Caco-2 (cell line): ENCODE measurements around the gene HIRIP3. TPM values are rescaled to one million over a fixed set of nuclear protein-coding genes. Genes with fewer than 3 reads are reported as not detected.

ENCODE experiments used
- BruUV-seq: library from RNA; stranded (reverse); fragments of 400-500 nt; replicated peaks from 2 replicates; lab custom pipeline; 2021; lab: Mats Ljungman, UMichigan
- CTCF ChIA-PET: fragments of 300-600 bp; sonication (Branson Sonifier 250); formaldehyde crosslinking; loops from one replicate; lab custom pipeline; 2022; ENCODE audit warnings: antibody characterized with exemption; lab: Charles Lee
- POLR2A ChIA-PET: fragments of 300-600 bp; sonication (Branson Sonifier 250); formaldehyde crosslinking; loops from one replicate; lab custom pipeline; 2022; ENCODE audit warnings: antibody characterized with exemption; lab: Charles Lee
- DNase-seq, 2 experiments: peaks; one replicate each; pipeline versions ENCODE4 v3.0.0 to v3.0.0-alpha.2; 2020 to 2022
- H3K27me3 ChIP-seq: replicated peaks from 2 replicates; pipeline ENCODE4 v1.6.0; 2011; ENCODE audit warnings: low read length; ENCODE audit not compliant: control insufficient read depth, insufficient read depth
- H3K36me3 ChIP-seq: 2 replicates; pipeline ENCODE4 v1.5.1; 2011; ENCODE audit warnings: low read length; ENCODE audit not compliant: control insufficient read depth, insufficient read depth
- H3K4me1 ChIP-seq: fragments of 250-450 bp; sonication (Bioruptor Pico); 2 replicates; pipeline ENCODE4 v1.5.1; 2020; ENCODE audit warnings: mild to moderate bottlenecking
- H3K4me3 ChIP-seq: 2 replicates; pipeline ENCODE4 v1.5.1; 2011; ENCODE audit warnings: low read depth, mild to moderate bottlenecking, control low read depth, low read length
- H3K9me3 ChIP-seq: fragments of 250-450 bp; sonication (Bioruptor Pico); 2 replicates; pipeline ENCODE4 v1.5.1; 2020; ENCODE audit warnings: mild to moderate bottlenecking, moderate library complexity
- H3K27ac Mint-ChIP-seq: one replicate; pipeline ENCODE4 v1.8.0; 2022; ENCODE audit warnings: mixed read lengths; ENCODE audit not compliant: unreplicated experiment
- H3K27me3 Mint-ChIP-seq: one replicate; pipeline ENCODE4 v1.8.0; 2022; ENCODE audit warnings: mixed read lengths; ENCODE audit not compliant: insufficient read depth, unreplicated experiment
- H3K36me3 Mint-ChIP-seq: one replicate; pipeline ENCODE4 v1.8.0; 2022; ENCODE audit warnings: mild to moderate bottlenecking, mixed read lengths; ENCODE audit not compliant: insufficient read depth, unreplicated experiment
- H3K4me1 Mint-ChIP-seq: one replicate; pipeline ENCODE4 v1.8.0; 2022; ENCODE audit warnings: low read depth, mixed read lengths; ENCODE audit not compliant: unreplicated experiment
- H3K4me3 Mint-ChIP-seq: one replicate; pipeline ENCODE4 v1.8.0; 2022; ENCODE audit warnings: mild to moderate bottlenecking, moderate library complexity, mixed read lengths; ENCODE audit not compliant: unreplicated experiment
- H3K9me3 Mint-ChIP-seq: one replicate; pipeline ENCODE4 v1.8.0; 2022; ENCODE audit warnings: mixed read lengths; ENCODE audit not compliant: unreplicated experiment
- intact Hi-C: fragments of 100-400 bp; cut with micrococcal nuclease; formaldehyde crosslinking; loops from one replicate; pipeline ENCODE4 v1.10.0; 2022; ENCODE audit not compliant: unreplicated experiment
- total RNA-seq: library from RNA; stranded (reverse); gene quantifications from 2 replicates; pipeline ENCODE4 v1.2.3, GENCODE V29; 2022
- TF ChIP-seq, protein P1 (sequence below), 2 experiments: fragments of 200-600 bp in 1 of 2; IDR thresholded peaks; 1 replicate in 1 of 2; 2 replicates in 1 of 2; pipeline versions ENCODE4 v1.5.1 to v1.8.0; 2011 to 2022; ENCODE audit warnings: antibody characterized with exemption in 1 of 2, control low read depth in 1 of 2, inconsistent platforms in 1 of 2, low read depth in 1 of 2, low read length in 1 of 2, mild to moderate bottlenecking in 1 of 2, moderate library complexity in 1 of 2; ENCODE audit not compliant: insufficient read depth in 1 of 2, severe bottlenecking in 1 of 2, unreplicated experiment in 1 of 2

The HIRIP3 gene
- total RNA-seq, 1 experiment from 2014 or later: 23.3 TPM

DNA sequence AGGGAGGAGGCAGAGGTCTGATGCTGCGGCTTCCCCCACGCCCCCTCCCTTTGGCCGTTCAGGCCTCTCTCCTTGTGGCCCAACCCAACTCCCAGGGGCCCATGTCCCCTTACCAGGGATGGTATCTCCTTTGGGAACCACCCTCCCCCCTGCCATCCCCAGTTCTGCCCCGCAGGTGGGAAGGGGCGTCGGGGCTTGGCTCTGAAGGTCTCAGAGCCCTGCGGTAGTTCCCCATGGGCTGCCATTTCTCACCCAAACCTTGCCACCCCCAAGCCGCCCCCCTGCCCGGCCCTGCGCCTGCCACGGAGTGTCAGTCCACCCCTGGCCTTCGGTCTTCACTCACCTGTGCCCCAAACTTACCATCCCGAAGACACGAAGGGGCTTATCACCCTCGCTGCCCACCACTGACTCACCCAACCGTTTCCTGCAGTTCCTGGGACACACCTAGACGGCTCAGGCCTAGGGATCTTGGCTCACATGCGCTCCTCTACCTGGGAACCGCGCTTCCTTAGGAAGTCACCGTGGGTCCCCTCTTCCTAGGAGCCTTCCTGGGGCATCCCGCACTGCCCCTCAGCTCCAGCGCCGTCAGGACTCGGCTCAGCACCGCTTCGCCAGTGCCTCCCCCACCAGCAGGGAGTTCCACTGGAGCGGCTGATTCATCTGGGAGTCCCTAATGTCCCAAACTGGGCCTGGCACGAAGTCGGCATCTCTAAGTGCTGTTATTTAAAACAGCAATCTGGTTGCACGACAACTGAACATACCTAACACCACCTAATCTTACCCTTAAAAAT is 16.5 kb upstream of the HIRIP3 start:
- Histone ChIP-seq H3K9me3 (no peaks in the 10 kb centered on the region), H3K4me3 (peak overlapping the region; percentile 83), H3K27me3 (no peaks in the 10 kb centered on the region), H3K4me1 (no peaks in the 10 kb centered on the region), H3K36me3 (no peaks in the 10 kb centered on the region)
- no TSS peak for BruUV-seq
- TF ChIP-seq, protein P1, sequence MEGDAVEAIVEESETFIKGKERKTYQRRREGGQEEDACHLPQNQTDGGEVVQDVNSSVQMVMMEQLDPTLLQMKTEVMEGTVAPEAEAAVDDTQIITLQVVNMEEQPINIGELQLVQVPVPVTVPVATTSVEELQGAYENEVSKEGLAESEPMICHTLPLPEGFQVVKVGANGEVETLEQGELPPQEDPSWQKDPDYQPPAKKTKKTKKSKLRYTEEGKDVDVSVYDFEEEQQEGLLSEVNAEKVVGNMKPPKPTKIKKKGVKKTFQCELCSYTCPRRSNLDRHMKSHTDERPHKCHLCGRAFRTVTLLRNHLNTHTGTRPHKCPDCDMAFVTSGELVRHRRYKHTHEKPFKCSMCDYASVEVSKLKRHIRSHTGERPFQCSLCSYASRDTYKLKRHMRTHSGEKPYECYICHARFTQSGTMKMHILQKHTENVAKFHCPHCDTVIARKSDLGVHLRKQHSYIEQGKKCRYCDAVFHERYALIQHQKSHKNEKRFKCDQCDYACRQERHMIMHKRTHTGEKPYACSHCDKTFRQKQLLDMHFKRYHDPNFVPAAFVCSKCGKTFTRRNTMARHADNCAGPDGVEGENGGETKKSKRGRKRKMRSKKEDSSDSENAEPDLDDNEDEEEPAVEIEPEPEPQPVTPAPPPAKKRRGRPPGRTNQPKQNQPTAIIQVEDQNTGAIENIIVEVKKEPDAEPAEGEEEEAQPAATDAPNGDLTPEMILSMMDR (IDR thresholded peaks at IDR 0.05; ENCODE audit: insufficient read depth in 1 of 2, low read depth in 1 of 2, low read length in 1 of 2, severe bottlenecking in 1 of 2, unreplicated experiment in 1 of 2): no peak
- no peaks in the 10 kb centered on the region for H3K36me3 Mint-ChIP-seq
- no peak for DNase-seq
- H3K27me3 Mint-ChIP-seq: no peaks in the 10 kb centered on the region
- POLR2A ChIA-PET: interaction anchor here (0.6 kb wide), 1 partner anchor 15 kb away, joined by 10 read pairs; no protein-coding TSS in a partner anchor
- intact Hi-C loops: no loop called here
- peak overlapping the region; percentile 68 for H3K4me3 Mint-ChIP-seq
- CTCF ChIA-PET: interaction anchor here (1.1 kb wide), 1 partner anchor 113 kb away, joined by 4 read pairs; the partner anchor contains the start of gene SEZ6L2
- no peaks in the 10 kb centered on the region for H3K4me1 Mint-ChIP-seq
- no peaks in the 10 kb centered on the region for H3K9me3 Mint-ChIP-seq
- no peak overlapping the region for H3K27ac Mint-ChIP-seq

GRCh38 chr16:30010844-30011713 is 15.7 kb upstream of the HIRIP3 start, which contains the start of gene DOC2A:
Gene DOC2A (minus strand): TSS chr16:30011027. CDS start chr16:30010222, 805 bp downstream.
- peak in 1 of 2 experiments; percentile 32 for DNase-seq
- Histone ChIP-seq H3K27me3 (no peaks in the 10 kb centered on the region), H3K36me3 (no peaks in the 10 kb centered on the region), H3K4me1 (no peaks in the 10 kb centered on the region), H3K9me3 (no peaks in the 10 kb centered on the region), H3K4me3 (peak within 1 kb of the TSS; percentile 83)
- Mint-ChIP-seq H3K27me3 (no peaks in the 10 kb centered on the region), H3K4me3 (peak within 1 kb of the TSS; percentile 68), H3K27ac (no peak within 1 kb of the TSS), H3K9me3 (no peaks in the 10 kb centered on the region), H3K4me1 (no peaks in the 10 kb centered on the region), H3K36me3 (no peaks in the 10 kb centered on the region)
- intact Hi-C loops: no loop called here
- ChIA-PET CTCF (interaction anchor here (0.6 to 1.1 kb wide), 2 partner anchors 112 to 311 kb away, joined by 3 to 4 read pairs; partner anchors contain the start of gene SEZ6L2), POLR2A (interaction anchor here (0.6 kb wide), 1 partner anchor 14 kb away, joined by 10 read pairs; no protein-coding TSS in a partner anchor)
- BruUV-seq: no TSS peak
- TF ChIP-seq, protein P1 (IDR thresholded peaks at IDR 0.05; ENCODE audit: insufficient read depth in 1 of 2, low read depth in 1 of 2, low read length in 1 of 2, severe bottlenecking in 1 of 2, unreplicated experiment in 1 of 2): no peak
